ENCODE data around the gene TMEM178B. TPM values are rescaled to one million over a fixed set of nuclear protein-coding genes. Genes with fewer than 3 reads are reported as not detected.

TMEM178B gene
- polyA plus RNA-seq, 1 donor (not counting 4 experiments of a cell fraction or from before 2014, with no cell fraction given): not detected

DNA sequence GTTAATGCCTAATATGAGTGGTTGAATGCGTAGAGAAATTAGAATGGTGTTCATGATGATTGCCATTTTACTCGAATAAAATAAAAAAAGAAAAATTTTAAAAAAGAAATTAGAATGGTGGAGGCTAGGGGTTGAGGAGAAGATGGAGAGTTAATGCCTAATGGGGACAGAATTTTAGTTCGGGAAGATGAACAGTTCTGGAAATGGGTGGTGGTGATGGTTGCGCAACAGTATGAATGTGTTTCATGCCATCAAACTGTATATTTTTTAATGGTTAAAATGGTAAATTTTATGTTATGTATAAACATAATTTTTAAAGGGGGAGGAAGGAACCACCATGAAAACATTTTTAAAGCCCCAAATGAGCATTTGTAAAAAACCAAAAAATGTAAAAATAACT is 337.3 kb downstream of the TMEM178B start:
- TF ChIP-seq, protein P1, sequence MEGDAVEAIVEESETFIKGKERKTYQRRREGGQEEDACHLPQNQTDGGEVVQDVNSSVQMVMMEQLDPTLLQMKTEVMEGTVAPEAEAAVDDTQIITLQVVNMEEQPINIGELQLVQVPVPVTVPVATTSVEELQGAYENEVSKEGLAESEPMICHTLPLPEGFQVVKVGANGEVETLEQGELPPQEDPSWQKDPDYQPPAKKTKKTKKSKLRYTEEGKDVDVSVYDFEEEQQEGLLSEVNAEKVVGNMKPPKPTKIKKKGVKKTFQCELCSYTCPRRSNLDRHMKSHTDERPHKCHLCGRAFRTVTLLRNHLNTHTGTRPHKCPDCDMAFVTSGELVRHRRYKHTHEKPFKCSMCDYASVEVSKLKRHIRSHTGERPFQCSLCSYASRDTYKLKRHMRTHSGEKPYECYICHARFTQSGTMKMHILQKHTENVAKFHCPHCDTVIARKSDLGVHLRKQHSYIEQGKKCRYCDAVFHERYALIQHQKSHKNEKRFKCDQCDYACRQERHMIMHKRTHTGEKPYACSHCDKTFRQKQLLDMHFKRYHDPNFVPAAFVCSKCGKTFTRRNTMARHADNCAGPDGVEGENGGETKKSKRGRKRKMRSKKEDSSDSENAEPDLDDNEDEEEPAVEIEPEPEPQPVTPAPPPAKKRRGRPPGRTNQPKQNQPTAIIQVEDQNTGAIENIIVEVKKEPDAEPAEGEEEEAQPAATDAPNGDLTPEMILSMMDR (optimal IDR thresholded peaks at IDR 0.05 in 1 of 3, IDR thresholded peaks at IDR 0.05 in 1 of 3, conservative IDR thresholded peaks at IDR 0.05 in 1 of 3; ENCODE audit: extremely low read depth in 1 of 3, insufficient read depth in 2 of 3, low read length in 3 of 3): no peak
- TF ChIP-seq EZH2 (IDR thresholded peaks at IDR 0.05; ENCODE audit: low read length): no peak
- H4K20me1 ChIP-seq (ENCODE audit: control insufficient read depth, extremely low read depth, insufficient read depth, low read length): no peaks in the 10 kb centered on the region
- no peaks in the 10 kb centered on the region for H3K27me3 ChIP-seq (ENCODE audit: control insufficient read depth, extremely low read depth, insufficient read depth, low read length)

DNA sequence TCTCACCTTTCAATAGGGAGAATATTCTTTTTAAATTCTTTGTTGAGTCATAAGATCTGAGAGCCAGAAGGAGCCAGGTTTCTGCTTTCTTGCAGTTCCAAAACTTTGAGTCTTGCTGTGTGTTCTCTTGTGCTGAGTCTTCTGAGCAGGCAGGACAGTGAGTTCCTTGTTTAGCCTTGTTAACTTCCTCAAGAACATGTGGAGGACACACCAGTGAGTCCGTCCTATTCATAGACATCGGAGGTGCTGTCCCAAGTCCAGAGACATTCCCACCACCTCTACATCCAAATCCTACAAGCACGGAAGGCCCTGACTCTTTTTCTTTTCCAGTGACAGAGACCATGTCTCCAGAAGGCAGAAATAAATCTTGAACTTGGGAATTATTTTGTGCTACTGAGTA is 342.1 kb downstream of the TMEM178B start:
- dilution Hi-C loops (cut with MboI; ENCODE audit: extremely low pct_ligation_motif_present, low sequenced_read_pairs): no loop called here

More for the DNA sequence above, 337.3 kb downstream of the TMEM178B start:
- Histone ChIP-seq H3K9ac (ENCODE audit: control insufficient read depth, extremely low read depth, insufficient read depth, low read length) (no peak overlapping the region), H3K9me3 (ENCODE audit: control insufficient read depth, low read depth, low read length) (no peaks in the 10 kb centered on the region), H3K79me2 (ENCODE audit: control insufficient read depth, insufficient read depth, low read length) (no peaks in the 10 kb centered on the region), H3K4me2 (ENCODE audit: control insufficient read depth, extremely low read depth, insufficient read depth, low read depth, low read length) (no peak overlapping the region), H3K9me1 (ENCODE audit: control insufficient read depth, extremely low read depth, insufficient read depth, low read length) (no peaks in the 10 kb centered on the region), H3K36me3 (ENCODE audit: control insufficient read depth in 2 of 2, extremely low read depth in 1 of 2, insufficient read depth in 2 of 2, low read length in 2 of 2) (no peaks in the 10 kb centered on the region), H3K4me3 (ENCODE audit: control insufficient read depth in 2 of 3, extremely low read depth in 1 of 3, insufficient read depth in 2 of 3, low read depth in 1 of 3, low read length in 3 of 3) (no peak overlapping the region), H3K4me1 (ENCODE audit: control insufficient read depth, extremely low read depth, insufficient read depth, low read length) (no peaks in the 10 kb centered on the region), H2AFZ (ENCODE audit: control insufficient read depth, low read length) (no peak overlapping the region), H3K27ac (ENCODE audit: control insufficient read depth, insufficient read depth, low read length) (no peak overlapping the region)
- FAIRE-seq: no peak
- DNase-seq (ENCODE audit: low read depth, low spot score): no peak
- dilution Hi-C loops (cut with MboI; ENCODE audit: extremely low pct_ligation_motif_present, low sequenced_read_pairs): no loop called here

More for the DNA sequence above, 342.1 kb downstream of the TMEM178B start:
- Histone ChIP-seq H3K79me2 (ENCODE audit: control insufficient read depth, insufficient read depth, low read length) (no peaks in the 10 kb centered on the region), H3K9ac (ENCODE audit: control insufficient read depth, extremely low read depth, insufficient read depth, low read length) (no peak overlapping the region), H3K4me2 (ENCODE audit: control insufficient read depth, extremely low read depth, insufficient read depth, low read depth, low read length) (no peak overlapping the region), H3K9me1 (ENCODE audit: control insufficient read depth, extremely low read depth, insufficient read depth, low read length) (no peaks in the 10 kb centered on the region), H4K20me1 (ENCODE audit: control insufficient read depth, extremely low read depth, insufficient read depth, low read length) (no peaks in the 10 kb centered on the region), H3K36me3 (ENCODE audit: control insufficient read depth in 2 of 2, extremely low read depth in 1 of 2, insufficient read depth in 2 of 2, low read length in 2 of 2) (no peaks in the 10 kb centered on the region), H3K9me3 (ENCODE audit: control insufficient read depth, low read depth, low read length) (no peaks in the 10 kb centered on the region), H3K27me3 (ENCODE audit: control insufficient read depth, extremely low read depth, insufficient read depth, low read length) (no peaks in the 10 kb centered on the region), H2AFZ (ENCODE audit: control insufficient read depth, low read length) (no peak overlapping the region), H3K27ac (ENCODE audit: control insufficient read depth, insufficient read depth, low read length) (no peak overlapping the region), H3K4me3 (ENCODE audit: control insufficient read depth in 2 of 3, extremely low read depth in 1 of 3, insufficient read depth in 2 of 3, low read depth in 1 of 3, low read length in 3 of 3) (no peak overlapping the region), H3K4me1 (ENCODE audit: control insufficient read depth, extremely low read depth, insufficient read depth, low read length) (no peaks in the 10 kb centered on the region)
- no peak for DNase-seq (ENCODE audit: low read depth, low spot score)
- TF ChIP-seq, protein P1 (optimal IDR thresholded peaks at IDR 0.05 in 1 of 3, IDR thresholded peaks at IDR 0.05 in 1 of 3, conservative IDR thresholded peaks at IDR 0.05 in 1 of 3; ENCODE audit: extremely low read depth in 1 of 3, insufficient read depth in 2 of 3, low read length in 3 of 3): no peak
- no peak for TF ChIP-seq EZH2 (IDR thresholded peaks at IDR 0.05; ENCODE audit: low read length)
- FAIRE-seq: no peak
